Activated CD8-positive, alpha-beta memory T cell treated with anti-CD3 and anti-CD28 coated beads, Interleukin-2, amount 50 U/mL, for 24 hours (primary cell): ENCODE measurements around the gene USP12.
"Not testable (repeated sequence)": the region's sequence is repeated elsewhere in the genome, so short reads cannot be mapped to it uniquely, and the experiment has no call there.

Experiments
- DNase-seq: peaks from one replicate; pipeline ENCODE4 v3.0.0-alpha.2; 2020; ENCODE audit errors: extremely low read depth

Gene USP12

GRCh38 chr13:27079421-27079958 lies 92.1 kb downstream of the USP12 start:
- DNase-seq: no peak

GRCh38 chr13:27077451-27077850 lies 94.2 kb downstream of the USP12 start:
- no peak for DNase-seq

- DNase-seq: no peak
These were observed 95.2 kb downstream of the USP12 start for GRCh38 chr13:27076421-27076820.

- DNase-seq: no peak
These were observed 98.4 kb downstream of the USP12 start for GRCh38 chr13:27073186-27073585.

- DNase-seq: not testable (repeated sequence)
These were observed 105.5 kb downstream of the USP12 start for GRCh38 chr13:27066123-27066522.

GRCh38 chr13:27065582-27065981 lies 106.0 kb downstream of the USP12 start:
- DNase-seq: no peak

- DNase-seq: no peak
These were observed 107.2 kb downstream of the USP12 start for GRCh38 chr13:27064252-27064995.

GRCh38 chr13:27057817-27058216 lies 113.8 kb downstream of the USP12 start:
- no peak for DNase-seq

- no peak for DNase-seq
These were observed 116.1 kb downstream of the USP12 start for GRCh38 chr13:27055526-27055925.

GRCh38 chr13:27054760-27055159 lies 116.9 kb downstream of the USP12 start:
- no peak for DNase-seq

- no peak for DNase-seq
These were observed 117.6 kb downstream of the USP12 start for GRCh38 chr13:27053902-27054595.

GRCh38 chr13:27053210-27053884 lies 118.3 kb downstream of the USP12 start:
- DNase-seq: no peak

GRCh38 chr13:27052551-27053208 lies 118.9 kb downstream of the USP12 start:
- DNase-seq: no peak

- DNase-seq: no peak
These were observed 124.5 kb downstream of the USP12 start for GRCh38 chr13:27047081-27047480.

GRCh38 chr13:27044837-27045570 lies 126.6 kb downstream of the USP12 start:
- DNase-seq: no peak

- no peak for DNase-seq
These were observed 128.6 kb downstream of the USP12 start for GRCh38 chr13:27043013-27043412.

- no peak for DNase-seq
These were observed 130.3 kb downstream of the USP12 start for GRCh38 chr13:27041341-27041740.

GRCh38 chr13:27040826-27041108 lies 130.8 kb downstream of the USP12 start:
- no peak for DNase-seq

GRCh38 chr13:27039171-27039701 lies 132.4 kb downstream of the USP12 start:
- no peak for DNase-seq

GRCh38 chr13:27038323-27038722 lies 133.3 kb downstream of the USP12 start:
- DNase-seq: no peak

- DNase-seq: no peak
These were observed 134.0 kb downstream of the USP12 start for GRCh38 chr13:27037571-27037970.
